BJ (cell line): Measurements from ENCODE around the gene FAM168A. TPM values are rescaled to one million over a fixed set of nuclear protein-coding genes. Genes with fewer than 3 reads are reported as not detected.

Source experiments
- CTCF ChIA-PET: fragments of 350-600 bp; formaldehyde crosslinking; extraction: SDS; loops from one replicate; lab custom pipeline; 2021; ENCODE audit warnings: antibody characterized with exemption, inconsistent platforms; lab: Yijun Ruan, JAX
- POLR2A ChIA-PET: fragments of 300-600 bp; sonication (Branson Sonifier 250); formaldehyde crosslinking; extraction: SDS; loops from one replicate; lab custom pipeline; 2021; ENCODE audit warnings: antibody characterized with exemption; lab: Charles Lee
- DNase-seq: peaks from one replicate; pipeline ENCODE4 v3.0.0-alpha.2; 2011; ENCODE audit warnings: low read depth
- H3K27me3 ChIP-seq: 2 replicates; pipeline ENCODE4 v1.6.0; 2011; ENCODE audit warnings: low read length; ENCODE audit not compliant: control insufficient read depth, insufficient read depth
- H3K36me3 ChIP-seq: 2 replicates; pipeline ENCODE4 v1.5.1; 2011; ENCODE audit warnings: low read length; ENCODE audit not compliant: control insufficient read depth, insufficient read depth
- H3K4me3 ChIP-seq: 2 replicates; pipeline ENCODE4 v1.5.1; 2011; ENCODE audit warnings: low read depth, mild to moderate bottlenecking, control low read depth, low read length
- CTCF ChIP-seq: IDR thresholded peaks from 2 replicates; pipeline ENCODE4 v1.5.1; 2011; ENCODE audit warnings: low read depth, mild to moderate bottlenecking, control low read depth, inconsistent platforms, low read length, moderate library complexity; ENCODE audit not compliant: insufficient read depth
- polyA plus RNA-seq: library from polyadenylated mRNA; depleted of rRNA; stranded (reverse); fragments of >200 nt; gene quantifications from 2 replicates; pipeline ENCODE4 v1.2.3, GENCODE V29; 2011

Gene FAM168A
- polyA plus RNA-seq, 1 experiment, result 19.1 TPM

- Histone ChIP-seq H3K36me3 (no peaks in the 10 kb centered on the region), H3K4me3 (no peak overlapping the region), H3K27me3 (no peaks in the 10 kb centered on the region)
- TF ChIP-seq CTCF, result no peak
- POLR2A ChIA-PET, result no interaction called here
- CTCF ChIA-PET, result interaction anchor here (1.1 kb wide), 1 partner anchor 23 kb away, joined by 5 read pairs; no protein-coding TSS in a partner anchor
- no peak for DNase-seq
Measured at GRCh38 chr11:73430326-73430725, 167.6 kb downstream of the FAM168A start.

- Histone ChIP-seq H3K4me3 (no peak overlapping the region), H3K27me3 (no peaks in the 10 kb centered on the region), H3K36me3 (no peaks in the 10 kb centered on the region)
- CTCF ChIA-PET, result interaction anchor here (1.1 to 1.3 kb wide), 3 partner anchors 14 to 50 kb away, joined by 3 to 5 read pairs (median 4); no protein-coding TSS in a partner anchor
- no peak for DNase-seq
- POLR2A ChIA-PET, result no interaction called here
- TF ChIP-seq CTCF, result no peak
Measured at GRCh38 chr11:73429121-73429750, 168.7 kb downstream of the FAM168A start.

DNA sequence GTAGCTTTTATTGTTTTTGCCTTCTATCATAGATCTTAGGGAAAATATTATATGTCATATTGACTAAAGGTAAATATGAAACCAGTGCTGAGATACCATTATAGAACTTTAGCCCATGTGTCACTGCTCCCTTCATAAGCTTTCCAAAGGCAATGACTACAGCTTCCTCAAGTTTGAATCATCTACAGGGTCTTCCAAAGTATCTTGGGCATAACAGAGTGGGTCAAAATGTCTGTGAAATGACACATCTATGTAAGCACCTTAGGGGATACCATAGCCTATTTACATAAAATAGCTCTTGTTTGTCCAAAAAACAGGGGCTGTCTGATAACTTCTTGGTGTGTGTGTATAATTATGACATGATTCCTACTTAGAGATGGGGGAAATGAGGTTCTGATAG lies 169.2 kb downstream of the FAM168A start:
- no peak for DNase-seq
- TF ChIP-seq CTCF, result no peak
- ChIA-PET CTCF (interaction anchor here (1.3 kb wide), 2 partner anchors 13 to 50 kb away, joined by 3 to 4 read pairs; no protein-coding TSS in a partner anchor), POLR2A (no interaction called here)
- Histone ChIP-seq H3K36me3 (no peaks in the 10 kb centered on the region), H3K4me3 (no peak overlapping the region), H3K27me3 (no peaks in the 10 kb centered on the region)

GRCh38 chr11:73428227-73428626 lies 169.7 kb downstream of the FAM168A start:
- POLR2A ChIA-PET, result no interaction called here
- no peaks in the 10 kb centered on the region for H3K36me3 ChIP-seq
- no peak overlapping the region for H3K4me3 ChIP-seq
- no peak for TF ChIP-seq CTCF
- no peak for DNase-seq
- H3K27me3 ChIP-seq, result no peaks in the 10 kb centered on the region
- CTCF ChIA-PET, result interaction anchor here (1.0 kb wide), 1 partner anchor 233 kb away, joined by 3 read pairs; no protein-coding TSS in a partner anchor

GRCh38 chr11:73426219-73426850 lies 171.6 kb downstream of the FAM168A start:
- DNase-seq, result no peak
- Histone ChIP-seq H3K27me3 (no peaks in the 10 kb centered on the region), H3K36me3 (no peaks in the 10 kb centered on the region), H3K4me3 (no peak overlapping the region)
- no peak for TF ChIP-seq CTCF
- ChIA-PET POLR2A (no interaction called here), CTCF (interaction anchor here (0.6 to 0.9 kb wide), 2 partner anchors 199 to 513 kb away, joined by 3 read pairs; no protein-coding TSS in a partner anchor)
